Muscle layer of colon (tissue), 2 donors: ENCODE results near the gene DYNC2LI1.

Source experiments
- H3K27ac ChIP-seq: one replicate; pipeline ENCODE4 v1.7.0; 2013; ENCODE audit warnings: low read depth, mild to moderate bottlenecking, low read length, moderate library complexity
- H3K27me3 ChIP-seq, 2 donors: one replicate each; pipeline ENCODE4 v1.7.0; 2013; ENCODE audit warnings: low read length in 2 of 2, mild to moderate bottlenecking in 2 of 2; ENCODE audit not compliant: insufficient read depth in 2 of 2, control insufficient read depth in 1 of 2
- H3K36me3 ChIP-seq: one replicate; pipeline ENCODE4 v1.7.0; 2013; ENCODE audit warnings: mild to moderate bottlenecking, low read length; ENCODE audit not compliant: insufficient read depth
- H3K4me1 ChIP-seq: one replicate; pipeline ENCODE4 v1.7.0; 2013; ENCODE audit warnings: mild to moderate bottlenecking, low read length; ENCODE audit not compliant: insufficient read depth
- H3K4me3 ChIP-seq, 2 donors: one replicate each; pipeline ENCODE4 v1.7.0; 2013; ENCODE audit warnings: low read length in 2 of 2, low read depth in 1 of 2, mild to moderate bottlenecking in 1 of 2, moderate library complexity in 1 of 2
- H3K9ac ChIP-seq: one replicate; pipeline ENCODE4 v1.7.0; 2013; ENCODE audit warnings: low read length
- H3K9me3 ChIP-seq: one replicate; pipeline ENCODE4 v1.7.0; 2013; ENCODE audit warnings: mild to moderate bottlenecking, low read length
- donor health status: abdominal sarcoma.
- donor health status: Adenocarcinoma of cecum.

The DYNC2LI1 gene

GRCh38 chr2:43818761-43819160 is 44.9 kb downstream of the DYNC2LI1 start:
- Histone ChIP-seq H3K4me1 (no peaks in the 10 kb centered on the region), H3K9ac (no peak overlapping the region), H3K36me3 (no peaks in the 10 kb centered on the region), H3K4me3 (no peak overlapping the region), H3K27me3 (no peaks in the 10 kb centered on the region), H3K27ac (no peak overlapping the region), H3K9me3 (no peaks in the 10 kb centered on the region)

- Histone ChIP-seq H3K4me3 (no peak overlapping the region), H3K9me3 (no peaks in the 10 kb centered on the region), H3K9ac (no peak overlapping the region), H3K4me1 (no peaks in the 10 kb centered on the region), H3K27ac (no peak overlapping the region), H3K36me3 (no peaks in the 10 kb centered on the region), H3K27me3 (no peaks in the 10 kb centered on the region)
These were observed 45.8 kb downstream of the DYNC2LI1 start for GRCh38 chr2:43819491-43820163.

GRCh38 chr2:43822839-43823238 is 49.0 kb downstream of the DYNC2LI1 start:
- no peak overlapping the region for H3K27ac ChIP-seq
- H3K9me3 ChIP-seq: no peaks in the 10 kb centered on the region
- H3K27me3 ChIP-seq: no peaks in the 10 kb centered on the region
- no peaks in the 10 kb centered on the region for H3K4me1 ChIP-seq
- no peak overlapping the region for H3K9ac ChIP-seq
- no peak overlapping the region for H3K4me3 ChIP-seq
- no peaks in the 10 kb centered on the region for H3K36me3 ChIP-seq

- Histone ChIP-seq H3K27ac (no peak overlapping the region), H3K27me3 (no peaks in the 10 kb centered on the region), H3K36me3 (no peaks in the 10 kb centered on the region), H3K4me1 (no peaks in the 10 kb centered on the region), H3K9ac (no peak overlapping the region), H3K4me3 (no peak overlapping the region), H3K9me3 (no peaks in the 10 kb centered on the region)
These were observed 49.9 kb downstream of the DYNC2LI1 start for GRCh38 chr2:43823751-43824150.

- no peak overlapping the region for H3K9ac ChIP-seq
- no peaks in the 10 kb centered on the region for H3K4me1 ChIP-seq
- no peak overlapping the region for H3K4me3 ChIP-seq
- no peaks in the 10 kb centered on the region for H3K9me3 ChIP-seq
- no peaks in the 10 kb centered on the region for H3K36me3 ChIP-seq
- H3K27me3 ChIP-seq: no peaks in the 10 kb centered on the region
- H3K27ac ChIP-seq: no peak overlapping the region
These were observed 50.7 kb downstream of the DYNC2LI1 start for GRCh38 chr2:43824512-43824911.

- H3K4me1 ChIP-seq: no peaks in the 10 kb centered on the region
- no peaks in the 10 kb centered on the region for H3K9me3 ChIP-seq
- H3K27me3 ChIP-seq: no peaks in the 10 kb centered on the region
- H3K36me3 ChIP-seq: no peaks in the 10 kb centered on the region
- H3K27ac ChIP-seq: no peak overlapping the region
- no peak overlapping the region for H3K4me3 ChIP-seq
- no peak overlapping the region for H3K9ac ChIP-seq
These were observed 51.2 kb downstream of the DYNC2LI1 start for GRCh38 chr2:43824951-43825493.

GRCh38 chr2:43825841-43826240 is 52.0 kb downstream of the DYNC2LI1 start:
- no peaks in the 10 kb centered on the region for H3K9me3 ChIP-seq
- H3K27ac ChIP-seq: no peak overlapping the region
- no peak overlapping the region for H3K9ac ChIP-seq
- no peak overlapping the region for H3K4me3 ChIP-seq
- H3K36me3 ChIP-seq: no peaks in the 10 kb centered on the region
- peaks cover 0 to 4% of the 10 kb centered on the region in 2 donors for H3K27me3 ChIP-seq
- no peaks in the 10 kb centered on the region for H3K4me1 ChIP-seq

GRCh38 chr2:43826305-43827250 is 52.7 kb downstream of the DYNC2LI1 start:
- no peak overlapping the region for H3K4me3 ChIP-seq
- H3K36me3 ChIP-seq: no peaks in the 10 kb centered on the region
- H3K27me3 ChIP-seq: peaks cover 0 to 4% of the 10 kb centered on the region in 2 donors
- no peak overlapping the region for H3K27ac ChIP-seq
- H3K9ac ChIP-seq: no peak overlapping the region
- no peaks in the 10 kb centered on the region for H3K9me3 ChIP-seq
- no peaks in the 10 kb centered on the region for H3K4me1 ChIP-seq

GRCh38 chr2:43831543-43832294 is 57.9 kb downstream of the DYNC2LI1 start:
- Histone ChIP-seq H3K27me3 (peaks cover 4 to 8% of the 10 kb centered on the region in 2 donors), H3K4me1 (no peaks in the 10 kb centered on the region), H3K9me3 (no peaks in the 10 kb centered on the region), H3K36me3 (no peaks in the 10 kb centered on the region), H3K4me3 (no peak overlapping the region), H3K9ac (no peak overlapping the region), H3K27ac (no peak overlapping the region)

- H3K27ac ChIP-seq: no peak overlapping the region
- H3K9me3 ChIP-seq: no peaks in the 10 kb centered on the region
- H3K4me1 ChIP-seq: no peaks in the 10 kb centered on the region
- no peaks in the 10 kb centered on the region for H3K36me3 ChIP-seq
- peaks cover 4 to 8% of the 10 kb centered on the region in 2 donors for H3K27me3 ChIP-seq
- no peak overlapping the region for H3K4me3 ChIP-seq
- H3K9ac ChIP-seq: no peak overlapping the region
These were observed 58.6 kb downstream of the DYNC2LI1 start for GRCh38 chr2:43832457-43832856.

- H3K4me1 ChIP-seq: no peaks in the 10 kb centered on the region
- no peaks in the 10 kb centered on the region for H3K9me3 ChIP-seq
- H3K4me3 ChIP-seq: no peak overlapping the region
- no peaks in the 10 kb centered on the region for H3K36me3 ChIP-seq
- peaks cover 0 to 6% of the 10 kb centered on the region in 2 donors for H3K27me3 ChIP-seq
- H3K9ac ChIP-seq: no peak overlapping the region
- H3K27ac ChIP-seq: no peak overlapping the region
These were observed 63.2 kb downstream of the DYNC2LI1 start for GRCh38 chr2:43837033-43837432.
